ENCODE data around the gene TTLL5.

Gene TTLL5

DNA sequence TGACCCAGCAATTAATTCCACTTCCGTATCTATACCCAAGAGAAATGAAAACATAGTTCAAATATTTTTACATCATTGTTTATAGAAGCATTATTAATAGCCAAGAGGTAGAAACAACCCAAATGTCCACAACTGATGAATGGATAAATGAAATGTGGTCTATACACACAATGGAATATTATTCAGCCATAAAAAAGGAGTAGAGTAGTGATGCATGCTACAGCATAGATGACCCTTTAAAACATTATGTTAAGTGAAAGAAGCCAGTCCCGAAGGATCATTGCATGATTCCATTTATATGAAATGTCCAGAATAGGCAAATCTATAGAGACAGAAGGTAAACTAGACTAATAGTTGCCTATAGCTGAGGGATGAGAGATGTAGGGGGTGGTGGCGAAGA lies 291.4 kb downstream of the TTLL5 start:
- Histone ChIP-seq H3K4me1 (ENCODE audit: control insufficient read depth, insufficient read depth, low read length) (no peaks in the 10 kb centered on the region), H3K9me3 (ENCODE audit: control insufficient read depth, low read length) (no peaks in the 10 kb centered on the region), H3K27me3 (replicated peaks; ENCODE audit: control insufficient read depth, insufficient read depth, low read length) (no peaks in the 10 kb centered on the region), H3K36me3 (ENCODE audit: control insufficient read depth, insufficient read depth, low read length, severe bottlenecking) (no peaks in the 10 kb centered on the region), H3K4me3 (ENCODE audit: low read length) (no peak overlapping the region), H3K9ac (ENCODE audit: low read length) (no peak overlapping the region)
- no peak for DNase-seq (ENCODE audit: low read depth)

- no peaks in the 10 kb centered on the region for H3K27me3 ChIP-seq (replicated peaks; ENCODE audit: control insufficient read depth, insufficient read depth, low read length)
- H3K4me1 ChIP-seq (ENCODE audit: control insufficient read depth, insufficient read depth, low read length), result no peaks in the 10 kb centered on the region
- H3K9me3 ChIP-seq (ENCODE audit: control insufficient read depth, low read length), result no peaks in the 10 kb centered on the region
- H3K9ac ChIP-seq (ENCODE audit: low read length), result no peak overlapping the region
- H3K4me3 ChIP-seq (ENCODE audit: low read length), result no peak overlapping the region
- DNase-seq (ENCODE audit: low read depth), result no peak
- peaks cover 4% of the 10 kb centered on the region for H3K36me3 ChIP-seq (ENCODE audit: control insufficient read depth, insufficient read depth, low read length, severe bottlenecking)
These were observed 298.0 kb downstream of the TTLL5 start for GRCh38 chr14:75959031-75959430.

GRCh38 chr14:75960231-75960630 lies 299.2 kb downstream of the TTLL5 start:
- H3K36me3 ChIP-seq (ENCODE audit: control insufficient read depth, insufficient read depth, low read length, severe bottlenecking), result peaks cover 4% of the 10 kb centered on the region
- no peaks in the 10 kb centered on the region for H3K9me3 ChIP-seq (ENCODE audit: control insufficient read depth, low read length)

DNA sequence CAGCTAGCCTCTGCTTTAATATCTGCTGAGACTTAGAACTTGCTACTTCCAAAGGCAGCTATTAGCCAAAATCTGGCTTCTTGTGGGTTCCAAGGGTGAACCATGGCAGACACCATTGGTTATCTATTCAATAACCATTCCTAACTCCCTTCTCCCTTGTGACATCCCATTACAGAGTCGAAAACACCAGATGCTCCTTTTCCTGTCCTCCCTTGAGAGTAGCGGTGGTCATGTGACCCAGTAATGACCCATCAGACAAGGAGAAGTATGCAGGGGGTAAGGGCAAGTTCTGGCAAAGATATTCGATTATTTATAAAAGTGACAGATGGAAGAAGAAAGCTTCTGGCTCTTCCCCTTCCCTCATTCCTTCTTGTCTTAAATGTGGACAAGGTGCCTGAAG lies 300.6 kb downstream of the TTLL5 start:
- Histone ChIP-seq H3K9ac (ENCODE audit: low read length) (no peak overlapping the region), H3K4me1 (ENCODE audit: control insufficient read depth, insufficient read depth, low read length) (no peaks in the 10 kb centered on the region), H3K9me3 (ENCODE audit: control insufficient read depth, low read length) (no peaks in the 10 kb centered on the region), H3K4me3 (ENCODE audit: low read length) (no peak overlapping the region), H3K36me3 (ENCODE audit: control insufficient read depth, insufficient read depth, low read length, severe bottlenecking) (peaks cover 7% of the 10 kb centered on the region), H3K27me3 (replicated peaks; ENCODE audit: control insufficient read depth, insufficient read depth, low read length) (no peaks in the 10 kb centered on the region)
- DNase-seq (ENCODE audit: low read depth), result no peak

More at GRCh38 chr14:75960231-75960630, 299.2 kb downstream of the TTLL5 start:
- H3K27me3 ChIP-seq (replicated peaks; ENCODE audit: control insufficient read depth, insufficient read depth, low read length), result no peaks in the 10 kb centered on the region
- no peak overlapping the region for H3K4me3 ChIP-seq (ENCODE audit: low read length)
- H3K4me1 ChIP-seq (ENCODE audit: control insufficient read depth, insufficient read depth, low read length), result no peaks in the 10 kb centered on the region
- peak; percentile 27 for DNase-seq (ENCODE audit: low read depth)
- H3K9ac ChIP-seq (ENCODE audit: low read length), result no peak overlapping the region

DNA sequence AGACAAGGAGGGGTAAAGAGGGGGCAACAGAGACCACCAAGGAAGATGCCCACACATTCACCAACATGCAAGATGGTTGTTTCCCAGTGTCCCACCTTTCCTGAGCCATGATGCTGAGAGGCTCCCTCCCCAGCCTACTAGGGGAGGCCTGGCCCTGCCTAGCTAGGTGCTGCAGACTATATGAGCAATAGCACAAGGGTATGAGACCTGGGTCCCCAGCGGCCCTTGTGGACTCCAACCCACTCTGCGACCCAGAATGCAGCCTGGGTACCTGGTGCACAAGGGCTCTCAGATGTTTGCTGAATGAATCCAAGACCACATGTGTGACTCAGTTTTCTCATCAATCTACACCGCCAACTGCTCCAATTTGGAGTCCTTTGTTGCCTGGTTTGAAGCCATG lies 306.8 kb downstream of the TTLL5 start:
- Histone ChIP-seq H3K36me3 (ENCODE audit: control insufficient read depth, insufficient read depth, low read length, severe bottlenecking) (peaks cover 6% of the 10 kb centered on the region), H3K27me3 (replicated peaks; ENCODE audit: control insufficient read depth, insufficient read depth, low read length) (no peaks in the 10 kb centered on the region), H3K9me3 (ENCODE audit: control insufficient read depth, low read length) (no peaks in the 10 kb centered on the region), H3K4me3 (ENCODE audit: low read length) (no peak overlapping the region), H3K9ac (ENCODE audit: low read length) (no peak overlapping the region), H3K4me1 (ENCODE audit: control insufficient read depth, insufficient read depth, low read length) (peaks cover 18% of the 10 kb centered on the region)
- no peak for DNase-seq (ENCODE audit: low read depth)

GRCh38 chr14:75968456-75968855 lies 307.4 kb downstream of the TTLL5 start:
- DNase-seq (ENCODE audit: low read depth), result peak; percentile 25
- H3K4me3 ChIP-seq (ENCODE audit: low read length), result peak overlapping the region; percentile 46
- H3K4me1 ChIP-seq (ENCODE audit: control insufficient read depth, insufficient read depth, low read length), result peaks cover 18% of the 10 kb centered on the region
- peaks cover 6% of the 10 kb centered on the region for H3K36me3 ChIP-seq (ENCODE audit: control insufficient read depth, insufficient read depth, low read length, severe bottlenecking)
- H3K27me3 ChIP-seq (replicated peaks; ENCODE audit: control insufficient read depth, insufficient read depth, low read length), result no peaks in the 10 kb centered on the region
- H3K9me3 ChIP-seq (ENCODE audit: control insufficient read depth, low read length), result no peaks in the 10 kb centered on the region
- no peak overlapping the region for H3K9ac ChIP-seq (ENCODE audit: low read length)

DNA sequence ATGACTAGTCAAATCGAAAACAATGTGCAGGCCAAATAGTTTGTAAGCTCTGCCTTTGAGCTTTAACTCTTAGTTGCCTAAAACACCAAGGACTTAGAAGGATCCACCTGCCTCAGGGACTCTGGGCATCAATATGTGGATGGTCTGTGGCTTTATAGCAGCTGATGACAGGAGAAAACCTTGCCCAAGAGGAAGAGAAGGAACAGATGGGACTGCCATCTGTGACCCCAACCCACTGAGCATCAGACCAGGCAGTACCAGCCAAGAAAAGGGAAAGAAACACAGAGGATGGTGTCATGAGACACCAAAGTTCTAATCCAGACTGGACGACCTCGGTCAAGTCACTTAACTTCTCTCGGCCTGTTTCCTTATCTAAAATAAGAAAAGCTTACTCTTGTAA lies 308.1 kb downstream of the TTLL5 start:
- Histone ChIP-seq H3K4me1 (ENCODE audit: control insufficient read depth, insufficient read depth, low read length) (peaks cover 18% of the 10 kb centered on the region), H3K4me3 (ENCODE audit: low read length) (peak overlapping the region; percentile 46), H3K27me3 (replicated peaks; ENCODE audit: control insufficient read depth, insufficient read depth, low read length) (no peaks in the 10 kb centered on the region), H3K9ac (ENCODE audit: low read length) (no peak overlapping the region), H3K36me3 (ENCODE audit: control insufficient read depth, insufficient read depth, low read length, severe bottlenecking) (peaks cover 6% of the 10 kb centered on the region), H3K9me3 (ENCODE audit: control insufficient read depth, low read length) (no peaks in the 10 kb centered on the region)
- DNase-seq (ENCODE audit: low read depth), result no peak

DNA sequence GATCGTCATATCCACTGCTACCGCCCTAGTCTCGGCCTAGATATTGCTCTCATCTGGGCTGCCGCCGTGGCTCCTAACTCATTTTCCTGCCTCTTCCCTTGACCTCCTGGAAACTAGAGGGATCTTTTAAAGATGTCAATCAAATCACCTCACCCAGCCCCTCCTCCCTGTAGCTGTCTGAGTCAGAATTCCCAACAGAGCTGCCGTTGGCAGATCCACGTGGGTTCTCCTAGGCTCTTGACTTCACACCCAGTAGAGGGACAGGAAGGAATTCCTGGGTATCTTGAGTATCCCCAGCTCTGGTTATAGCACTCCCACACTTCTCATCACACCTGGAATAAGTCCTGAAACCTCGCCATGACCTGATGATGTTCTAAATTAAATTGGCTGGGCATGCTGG lies 308.8 kb downstream of the TTLL5 start:
- no peak for DNase-seq (ENCODE audit: low read depth)
- H3K9me3 ChIP-seq (ENCODE audit: control insufficient read depth, low read length), result no peaks in the 10 kb centered on the region
- peaks cover 18% of the 10 kb centered on the region for H3K4me1 ChIP-seq (ENCODE audit: control insufficient read depth, insufficient read depth, low read length)
- H3K36me3 ChIP-seq (ENCODE audit: control insufficient read depth, insufficient read depth, low read length, severe bottlenecking), result peaks cover 6% of the 10 kb centered on the region
- H3K4me3 ChIP-seq (ENCODE audit: low read length), result no peak overlapping the region
- no peak overlapping the region for H3K9ac ChIP-seq (ENCODE audit: low read length)
- H3K27me3 ChIP-seq (replicated peaks; ENCODE audit: control insufficient read depth, insufficient read depth, low read length), result no peaks in the 10 kb centered on the region

- no peak for DNase-seq (ENCODE audit: low read depth)
- Histone ChIP-seq H3K9ac (ENCODE audit: low read length) (no peak overlapping the region), H3K4me3 (ENCODE audit: low read length) (no peak overlapping the region), H3K9me3 (ENCODE audit: control insufficient read depth, low read length) (no peaks in the 10 kb centered on the region), H3K4me1 (ENCODE audit: control insufficient read depth, insufficient read depth, low read length) (peaks cover 18% of the 10 kb centered on the region), H3K36me3 (ENCODE audit: control insufficient read depth, insufficient read depth, low read length, severe bottlenecking) (peaks cover 6% of the 10 kb centered on the region), H3K27me3 (replicated peaks; ENCODE audit: control insufficient read depth, insufficient read depth, low read length) (no peaks in the 10 kb centered on the region)
These were observed 309.9 kb downstream of the TTLL5 start for GRCh38 chr14:75970989-75971388.

DNA sequence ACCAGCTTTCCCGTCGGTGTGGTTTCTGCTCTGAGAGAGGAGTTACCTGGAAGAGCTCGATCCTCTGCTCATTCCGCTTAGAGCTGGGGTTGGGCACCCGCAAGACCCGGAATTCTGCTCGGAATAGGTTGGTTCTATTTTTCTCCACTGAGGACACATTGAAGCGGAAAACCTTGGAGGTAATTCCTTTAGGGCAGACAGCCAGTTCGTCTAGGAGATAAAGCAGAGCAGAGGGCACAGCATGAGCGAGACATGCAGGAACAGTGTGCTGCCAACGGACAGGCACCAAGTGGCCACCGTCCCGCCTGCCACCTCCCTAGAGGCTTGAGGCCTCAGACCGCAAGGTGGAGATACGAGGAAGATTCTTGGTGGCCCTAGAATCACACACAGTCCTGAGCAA lies 310.5 kb downstream of the TTLL5 start:
- Histone ChIP-seq H3K36me3 (ENCODE audit: control insufficient read depth, insufficient read depth, low read length, severe bottlenecking) (peaks cover 4% of the 10 kb centered on the region), H3K9me3 (ENCODE audit: control insufficient read depth, low read length) (no peaks in the 10 kb centered on the region), H3K4me3 (ENCODE audit: low read length) (no peak overlapping the region), H3K27me3 (replicated peaks; ENCODE audit: control insufficient read depth, insufficient read depth, low read length) (no peaks in the 10 kb centered on the region), H3K9ac (ENCODE audit: low read length) (no peak overlapping the region), H3K4me1 (ENCODE audit: control insufficient read depth, insufficient read depth, low read length) (peaks cover 18% of the 10 kb centered on the region)
- no peak for DNase-seq (ENCODE audit: low read depth)

DNA sequence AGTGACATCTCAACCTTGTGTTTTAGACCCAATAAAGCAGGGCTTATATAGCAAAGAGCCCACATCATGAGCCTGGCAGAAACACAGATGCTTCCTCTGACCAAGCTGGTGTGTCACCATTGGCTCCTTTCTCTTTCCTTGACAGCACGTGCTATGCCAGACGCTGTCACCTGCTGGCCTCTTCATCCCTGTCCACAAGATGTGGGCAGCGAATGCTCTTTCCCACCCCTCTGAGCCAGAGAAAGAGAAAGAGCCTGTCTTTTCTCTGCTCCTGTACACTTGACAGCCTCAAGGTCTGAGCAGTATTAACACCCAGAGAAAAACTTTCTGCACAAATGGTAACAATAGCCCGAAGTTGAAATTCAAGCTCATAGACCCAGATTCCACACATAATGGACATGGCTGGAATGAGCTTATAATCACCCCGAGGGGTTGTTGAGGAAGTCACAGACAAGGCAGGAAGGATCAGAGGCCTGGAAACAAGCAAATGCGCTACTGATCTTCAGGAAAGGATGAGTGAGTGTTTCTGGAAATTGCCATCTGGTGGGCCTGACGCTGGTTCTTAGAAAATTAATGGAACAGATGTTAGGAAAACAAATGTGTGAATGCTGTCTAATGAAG lies 311.9 kb downstream of the TTLL5 start:
- no peak overlapping the region for H3K9ac ChIP-seq (ENCODE audit: low read length)
- no peaks in the 10 kb centered on the region for H3K36me3 ChIP-seq (ENCODE audit: control insufficient read depth, insufficient read depth, low read length, severe bottlenecking)
- no peaks in the 10 kb centered on the region for H3K27me3 ChIP-seq (replicated peaks; ENCODE audit: control insufficient read depth, insufficient read depth, low read length)
- no peak overlapping the region for H3K4me3 ChIP-seq (ENCODE audit: low read length)
- no peak for DNase-seq (ENCODE audit: low read depth)
- H3K4me1 ChIP-seq (ENCODE audit: control insufficient read depth, insufficient read depth, low read length), result peaks cover 27% of the 10 kb centered on the region
- H3K9me3 ChIP-seq (ENCODE audit: control insufficient read depth, low read length), result no peaks in the 10 kb centered on the region
